ENCODE results near the gene DNAH12. TPM values are rescaled to one million over a fixed set of nuclear protein-coding genes. Genes with fewer than 3 reads are reported as not detected.

Gene DNAH12
- total and polyA plus RNA-seq, 2 of the 4 experiments (the other 2 are of a cell fraction): under 0.01 to 0.02 TPM

DNA sequence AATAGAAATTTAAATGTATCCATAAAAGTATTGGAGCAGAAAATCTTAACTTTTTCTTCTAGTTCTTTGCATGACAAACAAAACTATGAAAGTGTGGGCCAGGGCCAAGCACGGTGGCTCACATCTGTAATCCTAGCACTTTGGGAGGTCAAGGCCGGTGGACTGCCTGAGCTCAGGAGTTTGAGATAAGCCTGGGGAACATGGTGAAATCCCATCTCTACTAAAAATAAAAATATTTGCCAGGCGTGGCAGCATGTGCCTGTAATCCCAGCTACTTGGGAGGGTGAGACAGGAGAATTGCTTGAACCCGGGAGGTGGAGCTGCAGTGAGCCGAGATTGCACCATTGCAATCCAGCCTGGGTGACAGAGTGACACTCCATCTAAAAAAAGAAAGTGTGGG, 158.6 kb downstream of the DNAH12 start:
- no peak overlapping the region for H3K4me2 ChIP-seq (ENCODE audit: low read depth, low read length)
- ChIA-PET CTCF (interaction anchor here (1.0 to 1.3 kb wide), 2 partner anchors 12 kb away, joined by 4 to 6 read pairs; no protein-coding TSS in a partner anchor), POLR2A (ENCODE audit: unreplicated experiment) (interaction anchor here (0.6 kb wide), 1 partner anchor 10 kb away, joined by 3 read pairs; no protein-coding TSS in a partner anchor)
- H3K79me1 ChIP-seq (ENCODE audit: low read depth in 1 of 2, low read length in 2 of 2): no peaks in the 10 kb centered on the region
- intact Hi-C loops (cut with micrococcal nuclease) (no loop called here), dilution Hi-C loops (cut with HindIII; ENCODE audit: low sequenced_read_pairs, unreplicated experiment) (no loop called here), in situ Hi-C loops (cut with MboI; ENCODE audit: low sequenced_read_pairs) (loop anchor here (25.0 kb wide), 1 partner anchor 477 kb away; no protein-coding TSS in a partner anchor)
- no peaks in the 10 kb centered on the region for H3K9me3 ChIP-seq (ENCODE audit: control insufficient read depth, insufficient read depth, low read length)
- DNase-seq (no peak), ATAC-seq (ENCODE audit: low read depth) (no peak)
- no peaks in the 10 kb centered on the region for H4K20me1 ChIP-seq (ENCODE audit: insufficient read depth, low read length)
- no peak overlapping the region for H3K18ac ChIP-seq (ENCODE audit: low read depth, low read length)
- H3K4me3 ChIP-seq (ENCODE audit: insufficient read depth, low read depth, low read length): no peak overlapping the region
- no peak for TF ChIP-seq FOS (IDR thresholded peaks at IDR 0.05; ENCODE audit: low read depth, low read length)
- no peak for TF ChIP-seq BHLHE40 (IDR thresholded peaks at IDR 0.05; ENCODE audit: low read depth, low read length)
- no peak for TF ChIP-seq ELK1 (IDR thresholded peaks at IDR 0.05; ENCODE audit: borderline replicate concordance, low read depth, low read length)
- TF ChIP-seq RFX5 (IDR thresholded peaks at IDR 0.05; ENCODE audit: low read depth, low read length): no peak
- no peak for TF ChIP-seq SMC3 (IDR thresholded peaks at IDR 0.05; ENCODE audit: low read depth, low read length)
- TF ChIP-seq MAFK (IDR thresholded peaks at IDR 0.05; ENCODE audit: low read depth, low read length): no peak
- TF ChIP-seq CEBPB (IDR thresholded peaks at IDR 0.05; ENCODE audit: low read depth, low read length): no peak
- no peak for TF ChIP-seq RCOR1 (IDR thresholded peaks at IDR 0.05; ENCODE audit: insufficient replicate concordance, low read length)
- TF ChIP-seq NFE2L2 (IDR thresholded peaks at IDR 0.05; ENCODE audit: low read depth, low read length): no peak
- TF ChIP-seq, protein P1, sequence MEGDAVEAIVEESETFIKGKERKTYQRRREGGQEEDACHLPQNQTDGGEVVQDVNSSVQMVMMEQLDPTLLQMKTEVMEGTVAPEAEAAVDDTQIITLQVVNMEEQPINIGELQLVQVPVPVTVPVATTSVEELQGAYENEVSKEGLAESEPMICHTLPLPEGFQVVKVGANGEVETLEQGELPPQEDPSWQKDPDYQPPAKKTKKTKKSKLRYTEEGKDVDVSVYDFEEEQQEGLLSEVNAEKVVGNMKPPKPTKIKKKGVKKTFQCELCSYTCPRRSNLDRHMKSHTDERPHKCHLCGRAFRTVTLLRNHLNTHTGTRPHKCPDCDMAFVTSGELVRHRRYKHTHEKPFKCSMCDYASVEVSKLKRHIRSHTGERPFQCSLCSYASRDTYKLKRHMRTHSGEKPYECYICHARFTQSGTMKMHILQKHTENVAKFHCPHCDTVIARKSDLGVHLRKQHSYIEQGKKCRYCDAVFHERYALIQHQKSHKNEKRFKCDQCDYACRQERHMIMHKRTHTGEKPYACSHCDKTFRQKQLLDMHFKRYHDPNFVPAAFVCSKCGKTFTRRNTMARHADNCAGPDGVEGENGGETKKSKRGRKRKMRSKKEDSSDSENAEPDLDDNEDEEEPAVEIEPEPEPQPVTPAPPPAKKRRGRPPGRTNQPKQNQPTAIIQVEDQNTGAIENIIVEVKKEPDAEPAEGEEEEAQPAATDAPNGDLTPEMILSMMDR (conservative IDR thresholded peaks at IDR 0.05; ENCODE audit: low read depth, low read length): no peak
- TF ChIP-seq MAZ (IDR thresholded peaks at IDR 0.05; ENCODE audit: borderline replicate concordance, low read depth, low read length): no peak
- TF ChIP-seq RAD21 (IDR thresholded peaks at IDR 0.05; ENCODE audit: low read length): no peak
- no peak for TF ChIP-seq MXI1 (IDR thresholded peaks at IDR 0.05; ENCODE audit: borderline replicate concordance, low read depth, low read length)
- H3K27me3 ChIP-seq (ENCODE audit: control insufficient read depth, insufficient read depth, low read length): peaks cover 2% of the 10 kb centered on the region
- no peak overlapping the region for H3K14ac ChIP-seq (replicated peaks; ENCODE audit: low read depth, low read length)
- no peak overlapping the region for H3K23ac ChIP-seq (ENCODE audit: low read depth, low read length)
- H2BK20ac ChIP-seq (ENCODE audit: low read depth, low read length): no peak overlapping the region
- H2BK15ac ChIP-seq (ENCODE audit: low read depth, low read length): no peak overlapping the region
- H2BK5ac ChIP-seq (ENCODE audit: low read depth, low read length, poor library complexity, severe bottlenecking): no peak overlapping the region
- no peak overlapping the region for H4K91ac ChIP-seq (ENCODE audit: insufficient read depth, low read depth, low read length)
- no peak overlapping the region for H2AK9ac ChIP-seq (replicated peaks; ENCODE audit: low read depth, low read length, poor library complexity)
- no peak overlapping the region for H2BK120ac ChIP-seq (ENCODE audit: low read depth, low read length)
- no peak overlapping the region for H4K8ac ChIP-seq (ENCODE audit: low read depth in 2 of 2, low read length in 2 of 2)
- H3K56ac ChIP-seq (ENCODE audit: extremely low read depth, insufficient read depth, low read length): no peak overlapping the region
- no TSS peak for BruUV-seq (replicated peaks)
- H3K9ac ChIP-seq (ENCODE audit: low read depth, low read length): no peak overlapping the region
- no CpG with 5 or more reads among the region's 5 CpGs for WGBS, 2 experiments (ENCODE audit: extremely low coverage in 2 of 2, insufficient read length in 1 of 2)
- no peak overlapping the region for H2AFZ ChIP-seq (replicated peaks; ENCODE audit: low read length, poor library complexity)
- H3K4me1 ChIP-seq (ENCODE audit: control insufficient read depth, insufficient read depth, low read length): no peaks in the 10 kb centered on the region
- no peaks in the 10 kb centered on the region for H3K9me1 ChIP-seq (ENCODE audit: insufficient read depth, low read length)
- H3K36me3 ChIP-seq (ENCODE audit: control insufficient read depth, insufficient read depth, low read length): no peaks in the 10 kb centered on the region
- no peak overlapping the region for H4K5ac ChIP-seq (ENCODE audit: low read depth, low read length)
- H3K4ac ChIP-seq (ENCODE audit: low read depth, low read length): no peak overlapping the region
- H3K27ac ChIP-seq (ENCODE audit: insufficient read depth, low read length): no peak overlapping the region
- no peak overlapping the region for H2AK5ac ChIP-seq (ENCODE audit: low read depth, low read length)

Measured in IMR-90 (cell line).